ENCODE data around the gene CACNA1C. TPM values are rescaled to one million over a fixed set of nuclear protein-coding genes. Genes with fewer than 3 reads are reported as not detected.
"Not testable (repeated sequence)": the region's sequence is repeated elsewhere in the genome, so short reads cannot be mapped to it uniquely, and the experiment has no call there.

Gene CACNA1C
- total and polyA plus RNA-seq, 2 donors = 0.71 TPM

DNA sequence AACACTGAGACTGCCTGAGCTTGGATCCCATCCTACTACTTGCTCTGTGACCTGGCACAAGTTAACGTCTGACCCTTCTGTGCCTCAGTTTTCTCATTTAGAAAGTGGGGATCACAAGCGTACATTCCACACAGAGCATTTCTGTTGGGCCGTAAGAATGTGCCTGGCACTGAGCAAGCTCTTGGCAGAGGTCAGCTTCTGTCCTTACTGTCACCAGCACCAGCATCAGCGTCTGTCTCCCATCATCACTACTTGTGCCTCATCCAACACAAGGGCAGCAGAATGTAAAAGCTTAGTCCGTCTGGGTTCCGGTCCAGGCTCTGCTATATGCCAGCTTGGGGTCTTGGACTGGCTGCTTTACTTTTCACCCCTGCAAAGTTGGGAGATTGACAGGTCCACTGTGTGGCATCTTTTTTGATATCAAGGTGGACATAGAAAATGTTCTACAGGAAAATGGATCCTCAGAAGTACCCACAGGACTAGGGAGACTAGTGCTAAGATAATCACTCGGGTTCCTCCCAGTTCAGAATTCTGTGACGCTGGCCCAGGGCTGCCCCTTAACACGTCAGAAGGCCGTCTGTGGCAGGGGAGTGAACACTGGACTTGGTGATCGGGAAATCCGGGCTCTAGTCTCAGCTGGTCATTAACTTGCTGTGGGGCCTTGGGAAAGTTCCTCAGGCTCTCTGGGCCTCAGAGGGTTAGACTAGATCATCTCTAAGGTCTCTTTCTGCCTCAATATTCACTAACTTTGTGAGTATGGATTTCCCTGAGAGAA is 65.9 kb downstream of the CACNA1C start:
- DNase-seq (ENCODE audit: low read depth in 6 of 9, low spot score in 9 of 9) = no peak
- H3K4me1 ChIP-seq (ENCODE audit: control insufficient read depth in 2 of 2, insufficient read depth in 2 of 2, low read length in 2 of 2) = no peaks in the 10 kb centered on the region
- no peaks in the 10 kb centered on the region for H3K9me3 ChIP-seq (ENCODE audit: control insufficient read depth in 2 of 2, insufficient read depth in 1 of 2, low read length in 1 of 2)
- H3K36me3 ChIP-seq (ENCODE audit: control insufficient read depth in 2 of 2, insufficient read depth in 2 of 2, low read length in 1 of 2) = no peaks in the 10 kb centered on the region
- no peak overlapping the region for H3K4me3 ChIP-seq (ENCODE audit: low read length in 2 of 2)
- H3K27me3 ChIP-seq (ENCODE audit: control insufficient read depth in 2 of 2, insufficient read depth in 1 of 2, low read length in 1 of 2) = no peaks in the 10 kb centered on the region
- WGBS = 93% methylated on average over 12 of the region's 12 CpGs
- H3K27ac ChIP-seq (ENCODE audit: low read depth in 1 of 2, low read length in 1 of 2) = no peak overlapping the region

DNA sequence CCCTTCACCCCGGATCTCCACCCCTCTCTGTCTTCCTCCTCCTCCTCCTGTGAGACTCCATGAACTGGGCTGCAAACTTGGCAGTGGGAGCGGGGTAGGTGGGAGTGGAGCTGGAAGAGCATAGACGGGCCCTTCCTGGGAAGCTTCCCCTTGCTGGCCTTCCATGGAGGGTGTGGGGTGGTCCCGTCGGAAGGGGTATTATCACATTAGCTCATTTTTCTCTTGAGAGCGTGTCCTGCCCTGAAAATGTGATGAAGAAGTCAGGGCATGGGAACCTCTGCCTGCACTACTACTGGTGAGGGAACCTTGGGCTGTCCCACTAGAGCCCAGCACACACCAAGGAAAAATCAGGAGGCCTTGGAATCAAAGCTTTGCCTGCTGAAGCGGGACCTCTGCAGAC is 66.5 kb downstream of the CACNA1C start:
- H3K27me3 ChIP-seq (ENCODE audit: control insufficient read depth in 2 of 2, insufficient read depth in 1 of 2, low read length in 1 of 2) = no peaks in the 10 kb centered on the region
- no peak overlapping the region for H3K27ac ChIP-seq (ENCODE audit: low read depth in 1 of 2, low read length in 1 of 2)
- no peaks in the 10 kb centered on the region for H3K4me1 ChIP-seq (ENCODE audit: control insufficient read depth in 2 of 2, insufficient read depth in 2 of 2, low read length in 2 of 2)
- H3K4me3 ChIP-seq (ENCODE audit: low read length in 2 of 2) = no peak overlapping the region
- H3K36me3 ChIP-seq (ENCODE audit: control insufficient read depth in 2 of 2, insufficient read depth in 2 of 2, low read length in 1 of 2) = no peaks in the 10 kb centered on the region
- WGBS = 98% methylated on average over 7 of the region's 7 CpGs
- DNase-seq (ENCODE audit: low read depth in 6 of 9, low spot score in 9 of 9) = no peak
- no peaks in the 10 kb centered on the region for H3K9me3 ChIP-seq (ENCODE audit: control insufficient read depth in 2 of 2, insufficient read depth in 1 of 2, low read length in 1 of 2)

DNA sequence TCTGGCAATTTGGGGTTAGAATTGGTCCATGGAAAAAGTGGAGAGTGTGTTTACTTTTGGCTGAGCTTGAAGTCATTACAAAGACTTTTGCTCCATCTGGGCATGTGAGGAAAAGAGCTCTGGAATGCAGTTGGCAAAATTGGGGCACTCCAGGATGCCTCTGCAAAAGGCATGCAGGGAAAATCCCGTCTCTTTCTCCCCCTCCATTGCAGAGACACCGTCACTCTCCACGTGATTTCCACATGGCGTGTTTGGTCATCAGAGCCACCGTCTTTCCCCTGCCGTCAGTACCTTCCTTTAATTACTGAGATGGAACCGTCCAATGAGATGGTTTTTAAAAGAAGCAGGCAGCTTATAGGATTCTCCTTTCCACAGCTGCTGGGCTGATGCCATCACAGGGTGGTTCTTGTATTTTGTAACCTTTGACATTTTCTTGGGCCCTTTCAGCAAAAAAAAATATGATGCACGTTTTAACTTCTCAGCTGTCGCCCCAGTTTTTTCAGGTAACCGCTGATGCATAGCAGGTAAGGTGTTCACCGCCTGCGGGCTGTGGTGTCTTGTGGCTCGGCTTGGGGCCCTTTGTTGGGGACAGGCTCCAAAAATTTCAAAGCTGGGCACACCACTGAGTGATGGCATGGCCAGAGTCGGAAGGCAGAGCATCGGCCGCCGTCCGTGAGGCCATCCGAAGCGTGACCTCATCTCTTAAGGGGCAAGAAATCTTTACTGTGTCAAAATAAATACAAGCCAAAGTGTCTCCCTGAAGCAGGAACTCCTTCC is 68.4 kb downstream of the CACNA1C start:
- H3K4me3 ChIP-seq (ENCODE audit: low read length in 2 of 2) = no peak overlapping the region
- no peaks in the 10 kb centered on the region for H3K36me3 ChIP-seq (ENCODE audit: control insufficient read depth in 2 of 2, insufficient read depth in 2 of 2, low read length in 1 of 2)
- DNase-seq (ENCODE audit: low read depth in 6 of 9, low spot score in 9 of 9) = no peak
- no peaks in the 10 kb centered on the region for H3K9me3 ChIP-seq (ENCODE audit: control insufficient read depth in 2 of 2, insufficient read depth in 1 of 2, low read length in 1 of 2)
- no peak overlapping the region for H3K27ac ChIP-seq (ENCODE audit: low read depth in 1 of 2, low read length in 1 of 2)
- WGBS = 95% methylated on average over 20 of the region's 20 CpGs
- H3K4me1 ChIP-seq (ENCODE audit: control insufficient read depth in 2 of 2, insufficient read depth in 2 of 2, low read length in 2 of 2) = no peaks in the 10 kb centered on the region
- H3K27me3 ChIP-seq (ENCODE audit: control insufficient read depth in 2 of 2, insufficient read depth in 1 of 2, low read length in 1 of 2) = no peaks in the 10 kb centered on the region

DNA sequence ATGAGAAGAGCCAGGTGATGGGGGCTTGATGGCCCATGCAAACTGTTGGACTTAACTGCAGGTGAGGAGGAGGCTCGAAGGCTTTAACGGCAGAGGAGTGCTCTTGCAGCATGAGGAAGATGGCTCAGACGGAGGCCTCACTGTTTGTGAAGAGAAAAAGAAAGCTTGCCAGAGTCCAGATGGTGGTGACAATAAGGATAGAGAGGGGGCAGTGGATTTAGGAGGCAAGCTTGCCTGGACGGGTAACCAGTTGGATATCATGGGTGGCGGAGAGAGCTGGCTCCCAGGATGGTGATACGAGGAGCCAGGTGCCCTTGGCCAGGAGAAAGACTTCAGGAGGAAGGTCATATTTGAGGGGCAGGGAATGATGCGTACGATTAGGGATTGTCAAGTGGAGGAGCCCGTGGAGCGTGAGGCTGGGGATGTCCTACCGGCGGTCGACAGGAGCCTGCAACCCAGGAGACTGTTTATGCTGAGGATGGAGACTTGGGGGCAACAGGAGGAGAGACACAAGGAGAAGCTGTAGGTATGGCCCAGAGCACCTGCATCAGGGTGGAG is 71.8 kb downstream of the CACNA1C start:
- Histone ChIP-seq H3K27me3 (ENCODE audit: control insufficient read depth in 2 of 2, insufficient read depth in 1 of 2, low read length in 1 of 2) (no peaks in the 10 kb centered on the region), H3K4me1 (ENCODE audit: control insufficient read depth in 2 of 2, insufficient read depth in 2 of 2, low read length in 2 of 2) (no peaks in the 10 kb centered on the region), H3K27ac (ENCODE audit: low read depth in 1 of 2, low read length in 1 of 2) (no peak overlapping the region), H3K4me3 (ENCODE audit: low read length in 2 of 2) (no peak overlapping the region), H3K36me3 (ENCODE audit: control insufficient read depth in 2 of 2, insufficient read depth in 2 of 2, low read length in 1 of 2) (no peaks in the 10 kb centered on the region), H3K9me3 (ENCODE audit: control insufficient read depth in 2 of 2, insufficient read depth in 1 of 2, low read length in 1 of 2) (no peaks in the 10 kb centered on the region)
- 90% methylated on average over 13 of the region's 13 CpGs for WGBS
- DNase-seq (ENCODE audit: low read depth in 6 of 9, low spot score in 9 of 9) = no peak

DNA sequence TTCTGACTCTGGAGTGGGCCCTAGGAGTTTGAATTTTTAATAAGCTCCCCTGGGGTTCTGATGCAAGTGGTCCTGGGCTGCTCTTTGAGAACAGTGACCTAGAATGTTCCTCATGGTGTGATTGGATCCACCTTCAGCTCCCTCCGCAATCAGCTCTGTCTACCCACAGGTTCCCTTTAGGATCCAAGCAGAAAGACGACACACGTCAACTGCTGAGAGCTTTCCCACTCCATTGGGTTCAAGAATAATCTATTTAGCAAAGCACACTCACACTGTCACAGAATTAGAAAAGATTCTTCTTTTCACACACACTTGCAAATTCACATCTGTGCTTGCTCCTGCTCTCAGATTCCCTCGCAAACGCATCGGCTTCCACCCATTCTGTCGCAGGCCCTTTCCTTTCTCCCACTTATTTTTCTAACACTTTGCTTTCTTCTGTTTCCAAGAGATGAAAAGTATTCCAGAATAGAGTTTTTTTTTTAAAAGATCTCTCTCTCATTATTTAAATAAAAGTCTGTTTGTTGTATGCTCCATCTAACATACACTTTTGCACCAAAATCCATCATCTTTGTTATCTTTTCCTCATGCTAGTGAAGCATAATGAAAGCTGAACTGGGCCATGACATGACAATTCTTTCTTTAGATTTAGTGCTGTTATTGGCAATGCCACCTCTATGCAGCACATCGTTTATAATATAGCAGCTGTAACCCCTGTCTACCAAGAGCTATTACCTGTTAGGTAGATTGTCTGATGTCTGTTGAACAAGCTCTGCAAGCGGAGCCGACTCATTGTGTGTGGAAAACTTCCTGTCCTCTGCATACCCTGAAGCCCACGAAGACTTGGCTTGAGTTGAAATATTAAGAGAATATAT is 73.1 kb downstream of the CACNA1C start:
- no peaks in the 10 kb centered on the region for H3K27me3 ChIP-seq (ENCODE audit: control insufficient read depth in 2 of 2, insufficient read depth in 1 of 2, low read length in 1 of 2)
- H3K4me3 ChIP-seq (ENCODE audit: low read length in 2 of 2) = no peak overlapping the region
- no peaks in the 10 kb centered on the region for H3K36me3 ChIP-seq (ENCODE audit: control insufficient read depth in 2 of 2, insufficient read depth in 2 of 2, low read length in 1 of 2)
- no peaks in the 10 kb centered on the region for H3K9me3 ChIP-seq (ENCODE audit: control insufficient read depth in 2 of 2, insufficient read depth in 1 of 2, low read length in 1 of 2)
- no peaks in the 10 kb centered on the region for H3K4me1 ChIP-seq (ENCODE audit: control insufficient read depth in 2 of 2, insufficient read depth in 2 of 2, low read length in 2 of 2)
- DNase-seq (ENCODE audit: low read depth in 6 of 9, low spot score in 9 of 9) = no peak
- 88% methylated on average over 11 of the region's 11 CpGs for WGBS
- no peak overlapping the region for H3K27ac ChIP-seq (ENCODE audit: low read depth in 1 of 2, low read length in 1 of 2)

DNA sequence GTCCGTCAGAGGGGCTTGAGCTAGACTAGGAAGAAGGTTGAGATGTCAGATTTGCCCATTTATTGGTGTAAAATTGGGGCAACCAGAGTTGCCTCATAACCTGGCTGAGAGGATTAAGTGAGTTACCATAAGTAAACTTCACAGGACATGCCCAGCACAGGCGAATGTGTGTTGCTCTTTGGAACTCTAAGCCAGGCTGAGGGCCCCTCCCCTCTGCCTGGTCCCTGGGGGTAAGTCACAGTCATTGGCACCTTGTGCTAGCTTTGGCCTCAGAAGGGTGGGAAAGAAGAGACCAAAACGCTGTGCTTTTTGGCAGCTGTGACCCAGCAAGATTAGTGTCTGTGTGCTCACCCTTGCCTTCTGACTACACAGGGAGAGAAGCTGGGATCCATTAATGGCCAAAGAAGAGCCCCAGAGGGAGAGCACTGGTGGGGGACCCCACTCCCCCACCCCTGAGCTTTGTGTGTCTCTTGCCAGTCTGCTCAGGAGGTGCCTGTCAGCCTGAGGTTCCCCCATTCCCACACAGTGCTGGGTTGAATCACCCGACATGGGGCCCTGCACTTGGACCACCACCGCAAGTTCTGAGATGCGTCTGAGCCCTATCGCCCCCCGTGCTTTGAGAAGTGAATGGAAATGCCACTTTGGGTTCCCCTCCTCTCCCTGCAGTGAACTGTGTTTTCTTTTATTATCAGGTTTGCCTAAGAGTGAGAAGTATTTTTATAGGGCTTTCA is 74.1 kb downstream of the CACNA1C start:
- Histone ChIP-seq H3K9me3 (ENCODE audit: control insufficient read depth in 2 of 2, insufficient read depth in 1 of 2, low read length in 1 of 2) (no peaks in the 10 kb centered on the region), H3K4me1 (ENCODE audit: control insufficient read depth in 2 of 2, insufficient read depth in 2 of 2, low read length in 2 of 2) (no peaks in the 10 kb centered on the region), H3K36me3 (ENCODE audit: control insufficient read depth in 2 of 2, insufficient read depth in 2 of 2, low read length in 1 of 2) (no peaks in the 10 kb centered on the region), H3K27ac (ENCODE audit: low read depth in 1 of 2, low read length in 1 of 2) (no peak overlapping the region), H3K4me3 (ENCODE audit: low read length in 2 of 2) (no peak overlapping the region), H3K27me3 (ENCODE audit: control insufficient read depth in 2 of 2, insufficient read depth in 1 of 2, low read length in 1 of 2) (no peaks in the 10 kb centered on the region)
- no peak for DNase-seq (ENCODE audit: low read depth in 6 of 9, low spot score in 9 of 9)
- 95% methylated on average over 8 of the region's 8 CpGs for WGBS

DNA sequence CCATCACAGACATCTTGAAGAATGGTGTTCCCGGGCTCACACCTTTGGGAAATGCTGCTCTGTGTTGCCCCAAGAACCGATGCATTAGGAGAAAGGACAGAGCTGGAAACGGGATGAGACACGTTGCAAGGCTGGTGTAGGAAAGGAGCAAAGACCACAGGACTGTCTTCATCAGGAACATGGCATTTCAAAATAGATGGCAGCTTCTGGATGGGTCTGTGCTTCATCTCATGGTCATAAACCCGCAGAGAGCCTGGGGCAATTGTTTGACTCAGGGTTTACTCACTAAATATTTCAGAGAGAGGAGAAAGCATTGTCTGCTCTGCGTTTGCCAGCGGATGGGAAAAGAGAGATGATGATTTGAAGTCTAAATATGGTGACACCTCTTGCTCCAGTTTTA is 76.3 kb downstream of the CACNA1C start:
- no peaks in the 10 kb centered on the region for H3K36me3 ChIP-seq (ENCODE audit: control insufficient read depth in 2 of 2, insufficient read depth in 2 of 2, low read length in 1 of 2)
- no peaks in the 10 kb centered on the region for H3K27me3 ChIP-seq (ENCODE audit: control insufficient read depth in 2 of 2, insufficient read depth in 1 of 2, low read length in 1 of 2)
- no peak overlapping the region for H3K27ac ChIP-seq (ENCODE audit: low read depth in 1 of 2, low read length in 1 of 2)
- H3K4me3 ChIP-seq (ENCODE audit: low read length in 2 of 2) = no peak overlapping the region
- DNase-seq (ENCODE audit: low read depth in 6 of 9, low spot score in 9 of 9) = no peak
- H3K9me3 ChIP-seq (ENCODE audit: control insufficient read depth in 2 of 2, insufficient read depth in 1 of 2, low read length in 1 of 2) = no peaks in the 10 kb centered on the region
- 93% methylated on average over 7 of the region's 7 CpGs for WGBS
- no peaks in the 10 kb centered on the region for H3K4me1 ChIP-seq (ENCODE audit: control insufficient read depth in 2 of 2, insufficient read depth in 2 of 2, low read length in 2 of 2)

DNA sequence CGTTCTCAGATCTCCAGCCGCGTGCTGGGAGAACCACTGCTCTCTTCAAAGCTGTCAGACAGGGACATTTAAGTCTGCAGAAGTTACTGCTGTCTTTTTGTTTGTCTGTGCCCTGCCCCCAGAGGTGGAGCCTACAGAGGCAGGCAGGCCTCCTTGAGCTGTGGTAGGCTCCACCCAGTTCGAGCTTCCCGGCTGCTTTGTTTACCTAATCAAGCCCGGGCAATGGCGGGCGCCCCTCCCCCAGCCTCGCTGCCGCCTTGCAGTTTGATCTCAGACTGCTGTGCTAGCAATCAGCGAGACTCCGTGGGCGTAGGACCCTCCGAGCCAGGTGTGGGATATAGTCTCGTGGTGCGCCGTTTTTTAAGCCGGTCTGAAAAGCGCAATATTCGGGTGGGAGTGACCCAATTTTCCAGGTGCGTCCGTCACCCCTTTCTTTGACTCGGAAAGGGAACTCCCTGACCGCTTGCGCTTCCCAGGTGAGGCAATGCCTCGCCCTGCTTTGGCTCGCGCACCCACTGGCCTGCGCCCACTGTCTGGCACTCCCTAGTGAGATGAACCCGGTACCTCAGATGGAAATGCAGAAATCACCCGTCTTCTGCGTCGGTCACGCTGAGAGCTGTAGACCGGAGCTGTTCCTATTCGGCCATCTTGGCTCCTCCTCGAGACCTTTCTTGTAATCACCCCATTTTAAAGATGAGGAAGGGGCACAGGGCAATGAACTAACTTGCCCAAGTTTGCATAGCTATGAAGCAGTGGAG is 83.1 kb downstream of the CACNA1C start:
- not testable (repeated sequence) for H3K9me3 ChIP-seq (ENCODE audit: control insufficient read depth in 2 of 2, insufficient read depth in 1 of 2, low read length in 1 of 2); H3K36me3 ChIP-seq (ENCODE audit: control insufficient read depth in 2 of 2, insufficient read depth in 2 of 2, low read length in 1 of 2); H3K4me1 ChIP-seq (ENCODE audit: control insufficient read depth in 2 of 2, insufficient read depth in 2 of 2, low read length in 2 of 2); DNase-seq (ENCODE audit: low read depth in 6 of 9, low spot score in 9 of 9); H3K27ac ChIP-seq (ENCODE audit: low read depth in 1 of 2, low read length in 1 of 2); H3K27me3 ChIP-seq (ENCODE audit: control insufficient read depth in 2 of 2, insufficient read depth in 1 of 2, low read length in 1 of 2); H3K4me3 ChIP-seq (ENCODE audit: low read length in 2 of 2)
- 87% methylated on average over 22 of the region's 37 CpGs for WGBS

Measured in thymus (tissue), 11 donors.